Measurements from ENCODE around the gene MBD6.
"Not testable (repeated sequence)": the region's sequence is repeated elsewhere in the genome, so short reads cannot be mapped to it uniquely, and the experiment has no call there.

The MBD6 gene

GRCh38 chr12:57569858-57570257 is 47.2 kb downstream of the MBD6 start:
- Histone ChIP-seq H3K4me3 (no peak overlapping the region), H3K27me3 (peaks cover 0 to 14% of the 10 kb centered on the region in 2 donors), H3K9me3 (no peaks in the 10 kb centered on the region), H3K36me3 (no peaks in the 10 kb centered on the region), H3K27ac (no peak overlapping the region), H3K4me1 (no peaks in the 10 kb centered on the region)
- DNase-seq, result peak in 1 of 2 donors; percentile 43
- intact Hi-C loops (cut with DNase I; ENCODE audit: low total_unique reads), result no loop called here
- no peak for TF ChIP-seq CTCF (IDR thresholded peaks at IDR 0.05)

GRCh38 chr12:57570438-57570837 is 47.8 kb downstream of the MBD6 start:
- H3K27ac ChIP-seq; H3K9me3 ChIP-seq; H3K4me3 ChIP-seq; intact Hi-C loops (cut with DNase I; ENCODE audit: low total_unique reads); H3K36me3 ChIP-seq; H3K4me1 ChIP-seq: not testable (repeated sequence)
- H3K27me3 ChIP-seq, result peaks cover 0 to 13% of the 10 kb centered on the region in 2 donors
- DNase-seq, result peak in 1 of 2 donors; percentile 4

GRCh38 chr12:57571926-57572762 is 49.5 kb downstream of the MBD6 start:
- Histone ChIP-seq H3K4me3 (no peak overlapping the region), H3K27ac (no peak overlapping the region), H3K9me3 (no peaks in the 10 kb centered on the region), H3K4me1 (no peaks in the 10 kb centered on the region), H3K36me3 (peaks cover 0 to 7% (median 0%) of the 10 kb centered on the region in 3 donors), H3K27me3 (peaks cover 0 to 3% of the 10 kb centered on the region in 2 donors)
- DNase-seq, result no peak
- intact Hi-C loops (cut with DNase I; ENCODE audit: low total_unique reads), result no loop called here
- no peak for TF ChIP-seq CTCF (IDR thresholded peaks at IDR 0.05)

GRCh38 chr12:57574795-57575194 is 52.2 kb downstream of the MBD6 start:
- no peak overlapping the region for H3K4me3 ChIP-seq
- intact Hi-C loops (cut with DNase I; ENCODE audit: low total_unique reads), result no loop called here
- H3K4me1 ChIP-seq, result no peaks in the 10 kb centered on the region
- H3K27ac ChIP-seq, result no peak overlapping the region
- DNase-seq, result no peak
- H3K9me3 ChIP-seq, result no peaks in the 10 kb centered on the region
- H3K36me3 ChIP-seq, result peaks cover 0 to 7% (median 0%) of the 10 kb centered on the region in 3 donors
- no peaks in the 10 kb centered on the region for H3K27me3 ChIP-seq
- TF ChIP-seq CTCF (IDR thresholded peaks at IDR 0.05), result no peak

GRCh38 chr12:57575771-57576612 is 53.4 kb downstream of the MBD6 start:
- no peaks in the 10 kb centered on the region for H3K9me3 ChIP-seq
- H3K4me1 ChIP-seq, result no peaks in the 10 kb centered on the region
- H3K27ac ChIP-seq, result no peak overlapping the region
- DNase-seq, result no peak
- no peak for TF ChIP-seq CTCF (IDR thresholded peaks at IDR 0.05)
- H3K36me3 ChIP-seq, result peaks cover 0 to 7% (median 0%) of the 10 kb centered on the region in 3 donors
- no peak overlapping the region for H3K4me3 ChIP-seq
- no peaks in the 10 kb centered on the region for H3K27me3 ChIP-seq
- intact Hi-C loops (cut with DNase I; ENCODE audit: low total_unique reads), result no loop called here
